Retinal pigment epithelial cell (primary cell): Measurements from ENCODE around the gene LRP5.
A peak's percentile ranks its signal among the peaks of the same experiment; 100 is the strongest.
"Not testable (repeated sequence)": the region's sequence is repeated elsewhere in the genome, so short reads cannot be mapped to it uniquely, and the experiment has no call there.

Source experiments
- DNase-seq: peaks from one replicate; pipeline ENCODE4 v3.0.0-alpha.2; 2010; ENCODE audit warnings: low read depth
- H3K4me3 ChIP-seq: 2 replicates; pipeline ENCODE4 v1.5.1; 2011; ENCODE audit warnings: mild to moderate bottlenecking, low read length, control low read depth, moderate library complexity
- CTCF ChIP-seq: conservative IDR thresholded peaks from 2 replicates; pipeline ENCODE4 v1.5.1; 2011; ENCODE audit warnings: low read depth, low read length, control low read depth, inconsistent platforms

Gene LRP5

GRCh38 chr11:68297494-68297811, 14.9 kb upstream of the LRP5 start:
- DNase-seq = no peak
- no peak overlapping the region for H3K4me3 ChIP-seq
- no peak for TF ChIP-seq CTCF

GRCh38 chr11:68297812-68298658, 14.4 kb upstream of the LRP5 start:
- no peak overlapping the region for H3K4me3 ChIP-seq
- TF ChIP-seq CTCF = peak; percentile 95
- no peak for DNase-seq

GRCh38 chr11:68298659-68299516, 13.5 kb upstream of the LRP5 start:
- DNase-seq = no peak
- TF ChIP-seq CTCF = no peak
- no peak overlapping the region for H3K4me3 ChIP-seq

- not testable (repeated sequence) for H3K4me3 ChIP-seq
These were observed 12.9 kb upstream of the LRP5 start for GRCh38 chr11:68299517-68299879.

GRCh38 chr11:68300076-68300830, 12.1 kb upstream of the LRP5 start:
- no peak overlapping the region for H3K4me3 ChIP-seq
- no peak for DNase-seq
- TF ChIP-seq CTCF = no peak

More at GRCh38 chr11:68299517-68299879, 12.9 kb upstream of the LRP5 start:
- not testable (repeated sequence) for DNase-seq

GRCh38 chr11:68302256-68302655, 10.1 kb upstream of the LRP5 start:
- no peak for DNase-seq
- TF ChIP-seq CTCF = no peak
- no peak overlapping the region for H3K4me3 ChIP-seq

- DNase-seq = no peak
- H3K4me3 ChIP-seq = no peak overlapping the region
- TF ChIP-seq CTCF = no peak
These were observed 9.7 kb upstream of the LRP5 start for GRCh38 chr11:68302670-68303069.
